Keratinocyte (primary cell): Measurements from ENCODE around the gene WDCP. TPM values are rescaled to one million over a fixed set of nuclear protein-coding genes. Genes with fewer than 3 reads are reported as not detected.

ENCODE experiments used
- DNase-seq: peaks from one replicate; pipeline ENCODE4 v3.0.0-alpha.2; 2011; ENCODE audit warnings: low read depth, missing footprints, low spot score
- FAIRE-seq: peaks from 2 replicates; lab custom pipeline; 2011; peaks lifted over from hg19 to GRCh38; lab: Jason Lieb, UNC
- H2AFZ ChIP-seq: 2 replicates; pipeline ENCODE4 v1.6.0; 2012; ENCODE audit warnings: low read length, control low read depth, inconsistent platforms; ENCODE audit not compliant: control insufficient read depth
- H3K27ac ChIP-seq: 2 replicates; pipeline ENCODE4 v1.5.1; 2011; ENCODE audit warnings: low read length; ENCODE audit not compliant: control insufficient read depth, insufficient read depth
- H3K27me3 ChIP-seq: 3 replicates; pipeline ENCODE4 v1.6.0; 2011; ENCODE audit warnings: low read length; ENCODE audit not compliant: control insufficient read depth, insufficient read depth; ENCODE audit errors: extremely low read depth
- H3K36me3 ChIP-seq, 2 experiments: 2 replicates in 1 of 2; 3 replicates in 1 of 2; pipeline ENCODE4 v1.5.1; 2011; ENCODE audit warnings: low read length in 2 of 2, mild to moderate bottlenecking in 1 of 2; ENCODE audit not compliant: control insufficient read depth in 2 of 2, insufficient read depth in 2 of 2; ENCODE audit errors: extremely low read depth in 1 of 2
- H3K4me1 ChIP-seq: 3 replicates; pipeline ENCODE4 v1.5.1; 2011; ENCODE audit warnings: low read length; ENCODE audit not compliant: control insufficient read depth, insufficient read depth; ENCODE audit errors: extremely low read depth
- H3K4me2 ChIP-seq: 3 replicates; pipeline ENCODE4 v1.6.0; 2011; ENCODE audit warnings: low read depth, low read length; ENCODE audit not compliant: control insufficient read depth, insufficient read depth; ENCODE audit errors: extremely low read depth
- H3K4me3 ChIP-seq, 3 experiments: fragments of 200-600 bp in 1 of 3; sonication (generic) in 1 of 3; 2 replicates in 2 of 3; 3 replicates in 1 of 3; pipeline ENCODE4 v1.5.1; 2011 to 2016; ENCODE audit warnings: low read length in 3 of 3, mild to moderate bottlenecking in 3 of 3, control low read depth in 2 of 3, inconsistent platforms in 1 of 3, low read depth in 1 of 3, mixed read lengths in 1 of 3, mixed run types in 1 of 3, moderate library complexity in 1 of 3; ENCODE audit not compliant: control insufficient read depth in 2 of 3, insufficient read depth in 2 of 3; ENCODE audit errors: extremely low read depth in 1 of 3
- H3K79me2 ChIP-seq: 2 replicates; pipeline ENCODE4 v1.6.0; 2012; ENCODE audit warnings: low read length; ENCODE audit not compliant: control insufficient read depth, insufficient read depth
- H3K9ac ChIP-seq: 3 replicates; pipeline ENCODE4 v1.6.0; 2011; ENCODE audit warnings: low read length; ENCODE audit not compliant: control insufficient read depth, insufficient read depth; ENCODE audit errors: extremely low read depth
- H3K9me1 ChIP-seq: 3 replicates; pipeline ENCODE4 v1.6.0; 2011; ENCODE audit warnings: low read length; ENCODE audit not compliant: control insufficient read depth, insufficient read depth; ENCODE audit errors: extremely low read depth
- H3K9me3 ChIP-seq: 2 replicates; pipeline ENCODE4 v1.5.1; 2012; ENCODE audit warnings: low read depth, low read length; ENCODE audit not compliant: control insufficient read depth
- H4K20me1 ChIP-seq: 3 replicates; pipeline ENCODE4 v1.6.0; 2011; ENCODE audit warnings: low read length; ENCODE audit not compliant: control insufficient read depth, insufficient read depth; ENCODE audit errors: extremely low read depth
- EZH2 ChIP-seq: IDR thresholded peaks from one replicate; pipeline ENCODE4 v1.6.1; 2012; ENCODE audit warnings: inconsistent platforms, mild to moderate bottlenecking, low read length, moderate library complexity
- dilution Hi-C: fragments of 300-500 bp; cut with MboI; formaldehyde crosslinking; loops from one replicate; pipeline ENCODE4 v1.7.0; 2020; ENCODE audit warnings: low sequenced_read_pairs; ENCODE audit not compliant: extremely low pct_ligation_motif_present
- polyA plus RNA-seq, 5 experiments: library from polyadenylated mRNA; depleted of rRNA in 3 of 5; stranded (reverse) in 3 of 5; stranded (forward) in 1 of 5; unstranded in 1 of 5; fragments of >200 nt; gene quantifications; 1 replicate in 1 of 5; 2 replicates in 3 of 5; 3 replicates in 1 of 5; pipeline versions ENCODE4 v1.2.1 to v1.2.3, GENCODE V29; 2011 to 2012; ENCODE audit warnings: missing spikeins in 2 of 5, low read depth in 1 of 5, low replicate concordance in 1 of 5
- TF ChIP-seq, protein P1 (sequence below), 3 experiments: IDR thresholded peaks in 1 of 3; conservative IDR thresholded peaks in 1 of 3; optimal IDR thresholded peaks in 1 of 3; 2 replicates in 2 of 3; 3 replicates in 1 of 3; pipeline versions ENCODE3 to v1.5.1; 2011; ENCODE audit warnings: low read length in 3 of 3, mild to moderate bottlenecking in 3 of 3, moderate library complexity in 2 of 3, control low read depth in 1 of 3, inconsistent platforms in 1 of 3; ENCODE audit not compliant: insufficient read depth in 2 of 3; ENCODE audit errors: extremely low read depth in 1 of 3

The WDCP gene
- polyA plus RNA-seq, 1 donor (not counting 4 experiments of a cell fraction or from before 2014, with no cell fraction given): 11.0 TPM

GRCh38 chr2:24072259-24072658 lies 25.1 kb upstream of the WDCP start:
- Histone ChIP-seq H4K20me1 (peaks cover 4% of the 10 kb centered on the region), H3K9me1 (peaks cover 3% of the 10 kb centered on the region), H3K9ac (no peak overlapping the region), H2AFZ (no peak overlapping the region), H3K4me2 (no peak overlapping the region), H3K4me3 (no peak overlapping the region), H3K27ac (no peak overlapping the region), H3K9me3 (no peaks in the 10 kb centered on the region), H3K27me3 (no peaks in the 10 kb centered on the region), H3K79me2 (peaks cover 56% of the 10 kb centered on the region), H3K4me1 (no peaks in the 10 kb centered on the region), H3K36me3 (peaks cover 16 to 19% of the 10 kb centered on the region in 2 experiments)
- TF ChIP-seq, protein P1, sequence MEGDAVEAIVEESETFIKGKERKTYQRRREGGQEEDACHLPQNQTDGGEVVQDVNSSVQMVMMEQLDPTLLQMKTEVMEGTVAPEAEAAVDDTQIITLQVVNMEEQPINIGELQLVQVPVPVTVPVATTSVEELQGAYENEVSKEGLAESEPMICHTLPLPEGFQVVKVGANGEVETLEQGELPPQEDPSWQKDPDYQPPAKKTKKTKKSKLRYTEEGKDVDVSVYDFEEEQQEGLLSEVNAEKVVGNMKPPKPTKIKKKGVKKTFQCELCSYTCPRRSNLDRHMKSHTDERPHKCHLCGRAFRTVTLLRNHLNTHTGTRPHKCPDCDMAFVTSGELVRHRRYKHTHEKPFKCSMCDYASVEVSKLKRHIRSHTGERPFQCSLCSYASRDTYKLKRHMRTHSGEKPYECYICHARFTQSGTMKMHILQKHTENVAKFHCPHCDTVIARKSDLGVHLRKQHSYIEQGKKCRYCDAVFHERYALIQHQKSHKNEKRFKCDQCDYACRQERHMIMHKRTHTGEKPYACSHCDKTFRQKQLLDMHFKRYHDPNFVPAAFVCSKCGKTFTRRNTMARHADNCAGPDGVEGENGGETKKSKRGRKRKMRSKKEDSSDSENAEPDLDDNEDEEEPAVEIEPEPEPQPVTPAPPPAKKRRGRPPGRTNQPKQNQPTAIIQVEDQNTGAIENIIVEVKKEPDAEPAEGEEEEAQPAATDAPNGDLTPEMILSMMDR (optimal IDR thresholded peaks at IDR 0.05 in 1 of 3, IDR thresholded peaks at IDR 0.05 in 1 of 3, conservative IDR thresholded peaks at IDR 0.05 in 1 of 3; ENCODE audit: extremely low read depth in 1 of 3, insufficient read depth in 2 of 3, low read length in 3 of 3): no peak
- TF ChIP-seq EZH2: no peak
- DNase-seq (no peak), FAIRE-seq (no peak)
- dilution Hi-C loops: no loop called here

- Histone ChIP-seq H3K79me2 (peaks cover 12% of the 10 kb centered on the region), H3K27me3 (no peaks in the 10 kb centered on the region), H2AFZ (no peak overlapping the region), H3K27ac (no peak overlapping the region), H3K4me1 (no peaks in the 10 kb centered on the region), H4K20me1 (no peaks in the 10 kb centered on the region), H3K4me3 (no peak overlapping the region), H3K9ac (no peak overlapping the region), H3K9me1 (peaks cover 3% of the 10 kb centered on the region), H3K9me3 (no peaks in the 10 kb centered on the region), H3K36me3 (peaks cover 11 to 15% of the 10 kb centered on the region in 2 experiments), H3K4me2 (no peak overlapping the region)
- no peak for TF ChIP-seq EZH2
- TF ChIP-seq, protein P1 (optimal IDR thresholded peaks at IDR 0.05 in 1 of 3, IDR thresholded peaks at IDR 0.05 in 1 of 3, conservative IDR thresholded peaks at IDR 0.05 in 1 of 3; ENCODE audit: extremely low read depth in 1 of 3, insufficient read depth in 2 of 3, low read length in 3 of 3): no peak
- dilution Hi-C loops: no loop called here
- FAIRE-seq (no peak), DNase-seq (no peak)
These were observed 18.1 kb upstream of the WDCP start for GRCh38 chr2:24065341-24065740.
